Caco-2 (cell line): ENCODE measurements around the gene VILL. TPM values are rescaled to one million over a fixed set of nuclear protein-coding genes. Genes with fewer than 3 reads are reported as not detected.

Experiments used
- BruUV-seq: library from RNA; stranded (reverse); fragments of 400-500 nt; replicated peaks from 2 replicates; lab custom pipeline; 2021; lab: Mats Ljungman, UMichigan
- CTCF ChIA-PET: fragments of 300-600 bp; sonication (Branson Sonifier 250); formaldehyde crosslinking; loops from one replicate; lab custom pipeline; 2022; ENCODE audit warnings: antibody characterized with exemption; lab: Charles Lee
- POLR2A ChIA-PET: fragments of 300-600 bp; sonication (Branson Sonifier 250); formaldehyde crosslinking; loops from one replicate; lab custom pipeline; 2022; ENCODE audit warnings: antibody characterized with exemption; lab: Charles Lee
- DNase-seq, 2 experiments: peaks; one replicate each; pipeline versions ENCODE4 v3.0.0 to v3.0.0-alpha.2; 2020 to 2022
- H3K27me3 ChIP-seq: replicated peaks from 2 replicates; pipeline ENCODE4 v1.6.0; 2011; ENCODE audit warnings: low read length; ENCODE audit not compliant: control insufficient read depth, insufficient read depth
- H3K36me3 ChIP-seq: 2 replicates; pipeline ENCODE4 v1.5.1; 2011; ENCODE audit warnings: low read length; ENCODE audit not compliant: control insufficient read depth, insufficient read depth
- H3K4me1 ChIP-seq: fragments of 250-450 bp; sonication (Bioruptor Pico); 2 replicates; pipeline ENCODE4 v1.5.1; 2020; ENCODE audit warnings: mild to moderate bottlenecking
- H3K4me3 ChIP-seq: 2 replicates; pipeline ENCODE4 v1.5.1; 2011; ENCODE audit warnings: low read depth, mild to moderate bottlenecking, control low read depth, low read length
- H3K9me3 ChIP-seq: fragments of 250-450 bp; sonication (Bioruptor Pico); 2 replicates; pipeline ENCODE4 v1.5.1; 2020; ENCODE audit warnings: mild to moderate bottlenecking, moderate library complexity
- H3K27ac Mint-ChIP-seq: one replicate; pipeline ENCODE4 v1.8.0; 2022; ENCODE audit warnings: mixed read lengths; ENCODE audit not compliant: unreplicated experiment
- H3K27me3 Mint-ChIP-seq: one replicate; pipeline ENCODE4 v1.8.0; 2022; ENCODE audit warnings: mixed read lengths; ENCODE audit not compliant: insufficient read depth, unreplicated experiment
- H3K36me3 Mint-ChIP-seq: one replicate; pipeline ENCODE4 v1.8.0; 2022; ENCODE audit warnings: mild to moderate bottlenecking, mixed read lengths; ENCODE audit not compliant: insufficient read depth, unreplicated experiment
- H3K4me1 Mint-ChIP-seq: one replicate; pipeline ENCODE4 v1.8.0; 2022; ENCODE audit warnings: low read depth, mixed read lengths; ENCODE audit not compliant: unreplicated experiment
- H3K4me3 Mint-ChIP-seq: one replicate; pipeline ENCODE4 v1.8.0; 2022; ENCODE audit warnings: mild to moderate bottlenecking, moderate library complexity, mixed read lengths; ENCODE audit not compliant: unreplicated experiment
- H3K9me3 Mint-ChIP-seq: one replicate; pipeline ENCODE4 v1.8.0; 2022; ENCODE audit warnings: mixed read lengths; ENCODE audit not compliant: unreplicated experiment
- CTCF ChIP-seq, 2 experiments: fragments of 200-600 bp in 1 of 2; IDR thresholded peaks; 1 replicate in 1 of 2; 2 replicates in 1 of 2; pipeline versions ENCODE4 v1.5.1 to v1.8.0; 2011 to 2022; ENCODE audit warnings: antibody characterized with exemption in 1 of 2, control low read depth in 1 of 2, inconsistent platforms in 1 of 2, low read depth in 1 of 2, low read length in 1 of 2, mild to moderate bottlenecking in 1 of 2, moderate library complexity in 1 of 2; ENCODE audit not compliant: insufficient read depth in 1 of 2, severe bottlenecking in 1 of 2, unreplicated experiment in 1 of 2
- intact Hi-C: fragments of 100-400 bp; cut with micrococcal nuclease; formaldehyde crosslinking; loops from one replicate; pipeline ENCODE4 v1.10.0; 2022; ENCODE audit not compliant: unreplicated experiment
- total RNA-seq: library from RNA; stranded (reverse); gene quantifications from 2 replicates; pipeline ENCODE4 v1.2.3, GENCODE V29; 2022

VILL gene
- total RNA-seq, 1 experiment from 2014 or later = 11.7 TPM

GRCh38 chr3:37961622-37962431 lies 28.8 kb upstream of the VILL start:
- no TSS peak for BruUV-seq
- no peak for TF ChIP-seq CTCF (IDR thresholded peaks at IDR 0.05; ENCODE audit: insufficient read depth in 1 of 2, low read depth in 1 of 2, low read length in 1 of 2, severe bottlenecking in 1 of 2, unreplicated experiment in 1 of 2)
- Mint-ChIP-seq H3K36me3 (peaks cover 12% of the 10 kb centered on the region), H3K9me3 (no peaks in the 10 kb centered on the region), H3K4me3 (no peak overlapping the region), H3K4me1 (peaks cover 36% of the 10 kb centered on the region), H3K27ac (no peak overlapping the region), H3K27me3 (no peaks in the 10 kb centered on the region)
- intact Hi-C loops = no loop called here
- H3K27me3 ChIP-seq = no peaks in the 10 kb centered on the region
- no peaks in the 10 kb centered on the region; the same call in 1 of the 2 replicates for H3K36me3 ChIP-seq
- H3K4me1 ChIP-seq = peaks cover 37% of the 10 kb centered on the region
- no peaks in the 10 kb centered on the region for H3K9me3 ChIP-seq
- POLR2A ChIA-PET = no interaction called here
- no peak overlapping the region for H3K4me3 ChIP-seq
- no peak for DNase-seq
- CTCF ChIA-PET = interaction anchor here (0.7 kb wide), 2 partner anchors 13 to 23 kb away, joined by 3 read pairs; no protein-coding TSS in a partner anchor

- no peaks in the 10 kb centered on the region; the same call in 1 of the 2 replicates for H3K36me3 ChIP-seq
- H3K9me3 ChIP-seq = no peaks in the 10 kb centered on the region
- H3K4me1 ChIP-seq = peaks cover 41% of the 10 kb centered on the region
- H3K4me3 ChIP-seq = no peak overlapping the region
- DNase-seq = no peak
- ChIA-PET CTCF (no interaction called here), POLR2A (no interaction called here)
- no peak overlapping the region for H3K4me3 Mint-ChIP-seq
- H3K36me3 Mint-ChIP-seq = peaks cover 8% of the 10 kb centered on the region
- H3K27me3 ChIP-seq = no peaks in the 10 kb centered on the region
- H3K27ac Mint-ChIP-seq = no peak overlapping the region
- H3K27me3 Mint-ChIP-seq = no peaks in the 10 kb centered on the region
- intact Hi-C loops = no loop called here
- peaks cover 39% of the 10 kb centered on the region for H3K4me1 Mint-ChIP-seq
- no TSS peak for BruUV-seq
- H3K9me3 Mint-ChIP-seq = no peaks in the 10 kb centered on the region
- TF ChIP-seq CTCF (IDR thresholded peaks at IDR 0.05; ENCODE audit: insufficient read depth in 1 of 2, low read depth in 1 of 2, low read length in 1 of 2, severe bottlenecking in 1 of 2, unreplicated experiment in 1 of 2) = no peak
These were observed 27.6 kb upstream of the VILL start for GRCh38 chr3:37963016-37963415.

- ChIA-PET POLR2A (no interaction called here), CTCF (interaction anchor here (1.4 kb wide), 1 partner anchor 11 kb away, joined by 12 read pairs; no protein-coding TSS in a partner anchor)
- no TSS peak for BruUV-seq
- Histone ChIP-seq H3K27me3 (no peaks in the 10 kb centered on the region), H3K36me3 (no peaks in the 10 kb centered on the region; the same call in 1 of the 2 replicates), H3K4me1 (peaks cover 41% of the 10 kb centered on the region), H3K9me3 (no peaks in the 10 kb centered on the region), H3K4me3 (no peak overlapping the region)
- Mint-ChIP-seq H3K9me3 (no peaks in the 10 kb centered on the region), H3K27ac (no peak overlapping the region), H3K4me1 (peaks cover 39% of the 10 kb centered on the region), H3K36me3 (peaks cover 14% of the 10 kb centered on the region), H3K4me3 (no peak overlapping the region), H3K27me3 (no peaks in the 10 kb centered on the region)
- TF ChIP-seq CTCF (IDR thresholded peaks at IDR 0.05; ENCODE audit: insufficient read depth in 1 of 2, low read depth in 1 of 2, low read length in 1 of 2, severe bottlenecking in 1 of 2, unreplicated experiment in 1 of 2) = no peak
- intact Hi-C loops = loop anchor here (1.0 kb wide), 2 partner anchors 17 to 27 kb away; no protein-coding TSS in a partner anchor
- DNase-seq = no peak
These were observed 27.0 kb upstream of the VILL start for GRCh38 chr3:37963635-37964034.
